Osteoblast (primary cell): ENCODE results near the gene SLC22A3. TPM values are rescaled to one million over a fixed set of nuclear protein-coding genes. Genes with fewer than 3 reads are reported as not detected.

Experiments
- DNase-seq: peaks from one replicate; pipeline ENCODE4 v3.0.0; 2011; ENCODE audit warnings: low spot score, mixed read lengths; ENCODE audit not compliant: insufficient read length; ENCODE audit errors: missing footprints
- H2AFZ ChIP-seq: 2 replicates; pipeline ENCODE4 v1.6.0; 2011; ENCODE audit warnings: mild to moderate bottlenecking, low read length
- H3K27ac ChIP-seq: 2 replicates; pipeline ENCODE4 v1.5.1; 2011; ENCODE audit warnings: mild to moderate bottlenecking, low read depth, low read length, moderate library complexity
- H3K27me3 ChIP-seq: 2 replicates; pipeline ENCODE4 v1.6.0; 2012; ENCODE audit warnings: mild to moderate bottlenecking, control low read depth, inconsistent platforms, low read length, moderate library complexity; ENCODE audit not compliant: insufficient read depth
- H3K36me3 ChIP-seq: 2 replicates; pipeline ENCODE4 v1.5.1; 2011; ENCODE audit warnings: mild to moderate bottlenecking, low read length, control low read depth, moderate library complexity; ENCODE audit not compliant: insufficient read depth
- H3K4me1 ChIP-seq: 2 replicates; pipeline ENCODE4 v1.5.1; 2011; ENCODE audit warnings: mild to moderate bottlenecking, low read length, control low read depth, moderate library complexity; ENCODE audit not compliant: insufficient read depth
- H3K4me2 ChIP-seq: 2 replicates; pipeline ENCODE4 v1.6.0; 2011; ENCODE audit warnings: mild to moderate bottlenecking, low read length; ENCODE audit not compliant: insufficient read depth
- H3K4me3 ChIP-seq: fragments of 200-600 bp; sonication (generic); 3 replicates; pipeline ENCODE4 v1.5.1; 2012; ENCODE audit warnings: mild to moderate bottlenecking, low read length, inconsistent platforms; ENCODE audit not compliant: insufficient read depth
- H3K79me2 ChIP-seq: 2 replicates; pipeline ENCODE4 v1.6.0; 2012; ENCODE audit warnings: mild to moderate bottlenecking, low read length, control low read depth, inconsistent platforms; ENCODE audit not compliant: insufficient read depth
- H3K9me3 ChIP-seq: 2 replicates; pipeline ENCODE4 v1.5.1; 2011; ENCODE audit warnings: low read depth, low read length, control low read depth
- H4K20me1 ChIP-seq: 2 replicates; pipeline ENCODE4 v1.6.0; 2012; ENCODE audit warnings: mild to moderate bottlenecking, low read length, control low read depth; ENCODE audit not compliant: insufficient read depth
- total RNA-seq: library from RNA; depleted of rRNA; stranded (reverse); fragments of >200 nt; gene quantifications from 2 replicates; pipeline ENCODE4 v1.2.3, GENCODE V29; 2012
- TF ChIP-seq, protein P1 (sequence below): IDR thresholded peaks from 2 replicates; pipeline ENCODE4 v1.5.1; 2011; ENCODE audit warnings: mild to moderate bottlenecking, low read depth, low read length, moderate library complexity; ENCODE audit errors: extremely low read depth

The SLC22A3 gene
- total RNA-seq, 1 donor: 22.1 TPM

DNA sequence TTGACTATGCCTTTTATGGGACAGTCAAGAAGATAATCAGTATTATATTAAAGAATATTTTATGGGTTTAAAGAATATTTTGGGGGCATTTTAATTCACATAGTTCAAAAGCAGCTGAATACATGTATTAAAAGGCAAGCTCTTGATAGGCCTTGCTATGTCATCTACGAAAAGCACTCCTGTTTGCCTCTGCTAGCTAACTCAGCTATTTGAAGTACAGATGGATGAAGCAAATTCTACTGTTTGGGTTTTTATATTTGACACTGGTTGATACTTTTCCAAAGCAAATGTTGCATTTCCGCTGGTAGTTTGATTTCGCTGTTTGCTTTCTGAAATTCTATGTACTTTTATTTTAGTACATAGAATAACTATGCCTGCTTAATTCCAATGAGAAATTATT, 47.0 kb downstream of the SLC22A3 start:
- Histone ChIP-seq H3K79me2 (no peaks in the 10 kb centered on the region), H3K4me1 (no peaks in the 10 kb centered on the region), H4K20me1 (no peaks in the 10 kb centered on the region), H3K36me3 (no peaks in the 10 kb centered on the region), H3K27ac (no peak overlapping the region), H3K9me3 (no peaks in the 10 kb centered on the region), H3K27me3 (no peaks in the 10 kb centered on the region), H2AFZ (no peak overlapping the region), H3K4me2 (no peak overlapping the region), H3K4me3 (no peak overlapping the region)
- no peak for DNase-seq
- TF ChIP-seq, protein P1, sequence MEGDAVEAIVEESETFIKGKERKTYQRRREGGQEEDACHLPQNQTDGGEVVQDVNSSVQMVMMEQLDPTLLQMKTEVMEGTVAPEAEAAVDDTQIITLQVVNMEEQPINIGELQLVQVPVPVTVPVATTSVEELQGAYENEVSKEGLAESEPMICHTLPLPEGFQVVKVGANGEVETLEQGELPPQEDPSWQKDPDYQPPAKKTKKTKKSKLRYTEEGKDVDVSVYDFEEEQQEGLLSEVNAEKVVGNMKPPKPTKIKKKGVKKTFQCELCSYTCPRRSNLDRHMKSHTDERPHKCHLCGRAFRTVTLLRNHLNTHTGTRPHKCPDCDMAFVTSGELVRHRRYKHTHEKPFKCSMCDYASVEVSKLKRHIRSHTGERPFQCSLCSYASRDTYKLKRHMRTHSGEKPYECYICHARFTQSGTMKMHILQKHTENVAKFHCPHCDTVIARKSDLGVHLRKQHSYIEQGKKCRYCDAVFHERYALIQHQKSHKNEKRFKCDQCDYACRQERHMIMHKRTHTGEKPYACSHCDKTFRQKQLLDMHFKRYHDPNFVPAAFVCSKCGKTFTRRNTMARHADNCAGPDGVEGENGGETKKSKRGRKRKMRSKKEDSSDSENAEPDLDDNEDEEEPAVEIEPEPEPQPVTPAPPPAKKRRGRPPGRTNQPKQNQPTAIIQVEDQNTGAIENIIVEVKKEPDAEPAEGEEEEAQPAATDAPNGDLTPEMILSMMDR: no peak

DNA sequence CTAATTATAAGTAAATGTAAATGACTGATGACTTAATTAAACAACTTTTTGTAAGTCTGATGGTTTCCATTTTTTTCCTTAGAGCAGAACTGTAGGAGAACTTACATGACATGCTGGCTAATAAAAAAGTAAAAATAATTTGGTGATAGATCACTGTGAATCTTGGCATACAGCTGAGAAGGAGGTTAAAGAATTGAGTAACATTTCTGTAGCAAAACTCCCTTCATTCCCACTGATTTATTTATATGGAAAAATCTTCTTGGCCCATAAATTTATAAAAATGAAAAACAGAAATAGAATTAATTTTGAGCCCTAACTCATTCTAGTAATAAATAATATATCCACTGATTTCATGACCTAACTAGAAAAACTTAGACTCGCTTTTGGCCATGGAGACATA, 48.1 kb downstream of the SLC22A3 start:
- no peak for DNase-seq
- Histone ChIP-seq H3K4me3 (no peak overlapping the region), H3K27ac (no peak overlapping the region), H2AFZ (no peak overlapping the region), H3K36me3 (no peaks in the 10 kb centered on the region), H3K9me3 (no peaks in the 10 kb centered on the region), H4K20me1 (no peaks in the 10 kb centered on the region), H3K4me2 (no peak overlapping the region), H3K27me3 (no peaks in the 10 kb centered on the region), H3K4me1 (no peaks in the 10 kb centered on the region), H3K79me2 (no peaks in the 10 kb centered on the region)
- TF ChIP-seq, protein P1: no peak

DNA sequence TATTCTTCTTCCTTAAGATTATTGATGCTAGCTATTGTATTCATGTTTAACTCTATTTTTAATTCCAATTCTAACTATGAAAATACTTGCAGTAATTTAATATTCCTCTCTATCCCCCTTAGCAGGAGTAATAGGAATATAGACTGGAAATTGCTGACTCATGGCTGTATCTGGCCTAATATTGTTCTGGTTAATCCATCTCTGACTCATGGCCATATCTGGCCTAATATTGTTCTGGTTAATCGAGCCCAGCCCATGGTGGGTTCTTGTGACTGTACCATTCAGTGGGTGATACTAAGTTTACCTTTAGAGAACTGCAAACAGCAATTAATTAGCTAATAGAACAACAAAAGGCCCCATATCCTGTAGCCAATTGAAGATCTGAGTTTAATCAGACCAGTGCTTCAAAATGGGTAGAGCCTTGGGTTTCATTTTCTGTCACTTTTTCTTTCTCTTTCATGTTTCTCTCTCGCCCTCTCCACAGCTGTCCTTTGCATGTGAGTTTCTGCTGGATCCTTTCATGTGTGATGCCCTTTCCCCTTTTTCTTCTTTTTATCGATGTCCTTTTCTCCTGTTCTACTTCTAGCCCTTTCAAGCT, 50.6 kb downstream of the SLC22A3 start:
- Histone ChIP-seq H3K9me3 (no peaks in the 10 kb centered on the region), H3K4me1 (no peaks in the 10 kb centered on the region), H3K4me2 (no peak overlapping the region), H3K27me3 (no peaks in the 10 kb centered on the region), H3K36me3 (no peaks in the 10 kb centered on the region), H4K20me1 (no peaks in the 10 kb centered on the region), H3K79me2 (no peaks in the 10 kb centered on the region), H2AFZ (no peak overlapping the region), H3K4me3 (no peak overlapping the region), H3K27ac (no peak overlapping the region)
- no peak for DNase-seq
- TF ChIP-seq, protein P1: no peak

DNA sequence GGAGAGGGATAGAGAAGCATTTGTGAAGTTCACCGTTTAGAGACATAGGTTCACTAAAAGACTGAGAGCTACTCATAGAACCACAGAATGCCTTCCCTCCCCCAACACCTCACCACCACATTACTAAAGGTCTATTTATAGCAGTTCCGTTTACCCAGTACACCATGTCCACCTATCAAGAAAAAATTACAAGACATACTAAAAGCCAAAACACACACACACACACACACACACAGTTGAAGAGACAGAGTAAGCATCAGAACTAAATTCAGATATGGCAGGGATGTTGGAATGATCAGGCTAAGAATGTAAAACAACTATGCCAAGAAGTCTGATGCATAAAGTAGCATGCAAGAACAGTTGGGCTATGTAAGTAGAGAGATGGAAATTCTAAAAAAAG, 52.3 kb downstream of the SLC22A3 start:
- no peak for DNase-seq
- Histone ChIP-seq H3K4me2 (no peak overlapping the region), H3K27ac (no peak overlapping the region), H3K9me3 (no peaks in the 10 kb centered on the region), H3K79me2 (no peaks in the 10 kb centered on the region), H3K36me3 (no peaks in the 10 kb centered on the region), H2AFZ (no peak overlapping the region), H3K4me1 (no peaks in the 10 kb centered on the region), H4K20me1 (no peaks in the 10 kb centered on the region), H3K4me3 (no peak overlapping the region), H3K27me3 (no peaks in the 10 kb centered on the region)
- TF ChIP-seq, protein P1: no peak
